IMR-90 (cell line): ENCODE results near the gene TEDDM1. TPM values are rescaled to one million over a fixed set of nuclear protein-coding genes. Genes with fewer than 3 reads are reported as not detected.

Source experiments
- ATAC-seq: fragments of 200-7000 bp; cut with Tn5 transposase; 2 replicates; pipeline ENCODE4 v1.9.1; 2020; ENCODE audit warnings: low read depth, mild to moderate bottlenecking, moderate library complexity
- BruUV-seq: library from RNA; stranded (reverse); fragments of 400-500 nt; replicated peaks from 2 replicates; lab custom pipeline; 2021; lab: Mats Ljungman, UMichigan
- CTCF ChIA-PET: fragments of 300-600 bp; formaldehyde crosslinking; extraction: SDS; loops from one replicate; lab custom pipeline; 2021; ENCODE audit warnings: antibody characterized with exemption; lab: Yijun Ruan, JAX
- POLR2A ChIA-PET: fragments of 300-600 bp; sonication (Branson Sonifier 250); formaldehyde crosslinking; loops from one replicate; lab custom pipeline; 2022; ENCODE audit warnings: antibody characterized with exemption; ENCODE audit not compliant: unreplicated experiment; lab: Charles Lee
- DNase-seq: peaks from one replicate; pipeline ENCODE4 v3.0.0; 2013
- H2AFZ ChIP-seq: replicated peaks from 2 replicates; pipeline ENCODE3; 2013; ENCODE audit warnings: low read length, mild to moderate bottlenecking; ENCODE audit not compliant: poor library complexity
- H2AK5ac ChIP-seq: 2 replicates; pipeline ENCODE4 v1.6.1; 2013; ENCODE audit warnings: low read depth, low read length, inconsistent platforms
- H2AK9ac ChIP-seq: replicated peaks from 2 replicates; pipeline ENCODE3; 2013; ENCODE audit warnings: mild to moderate bottlenecking, low read depth, low read length, moderate library complexity; ENCODE audit not compliant: poor library complexity
- H2BK120ac ChIP-seq: 2 replicates; pipeline ENCODE4 v1.6.1; 2013; ENCODE audit warnings: low read depth, low read length, inconsistent platforms
- H2BK15ac ChIP-seq: 3 replicates; pipeline ENCODE4 v1.6.1; 2013; ENCODE audit warnings: low read depth, low read length, inconsistent platforms
- H2BK20ac ChIP-seq: 2 replicates; pipeline ENCODE4 v1.6.1; 2013; ENCODE audit warnings: low read depth, mild to moderate bottlenecking, inconsistent platforms, low read length, moderate library complexity
- H2BK5ac ChIP-seq: 2 replicates; pipeline ENCODE4 v1.6.1; 2013; ENCODE audit warnings: mild to moderate bottlenecking, low read depth, low read length, inconsistent platforms; ENCODE audit not compliant: poor library complexity, severe bottlenecking
- H3K14ac ChIP-seq: replicated peaks from 2 replicates; pipeline ENCODE4 v1.6.1; 2013; ENCODE audit warnings: low read depth, low read length, inconsistent platforms
- H3K18ac ChIP-seq: 2 replicates; pipeline ENCODE4 v1.6.1; 2013; ENCODE audit warnings: low read depth, low read length, control low read depth
- H3K23ac ChIP-seq: 2 replicates; pipeline ENCODE4 v1.6.1; 2013; ENCODE audit warnings: low read depth, low read length, inconsistent platforms
- H3K27ac ChIP-seq: 2 replicates; pipeline ENCODE4 v1.5.1; 2013; ENCODE audit warnings: mild to moderate bottlenecking, control low read depth, low read length; ENCODE audit not compliant: insufficient read depth
- H3K27me3 ChIP-seq: 2 replicates; pipeline ENCODE4 v1.6.1; 2013; ENCODE audit warnings: low read length; ENCODE audit not compliant: control insufficient read depth, insufficient read depth
- H3K36me3 ChIP-seq: 2 replicates; pipeline ENCODE4 v1.6.1; 2013; ENCODE audit warnings: low read length, mixed read lengths; ENCODE audit not compliant: control insufficient read depth, insufficient read depth
- H3K4ac ChIP-seq: 2 replicates; pipeline ENCODE4 v1.6.1; 2013; ENCODE audit warnings: low read depth, low read length, inconsistent platforms
- H3K4me1 ChIP-seq: 2 replicates; pipeline ENCODE4 v1.6.1; 2013; ENCODE audit warnings: low read length, mixed read lengths; ENCODE audit not compliant: control insufficient read depth, insufficient read depth
- H3K4me2 ChIP-seq: 2 replicates; pipeline ENCODE4 v1.6.1; 2013; ENCODE audit warnings: low read depth, mild to moderate bottlenecking, control low read depth, low read length, moderate library complexity
- H3K4me3 ChIP-seq: 2 replicates; pipeline ENCODE4 v1.5.1; 2013; ENCODE audit warnings: low read depth, mild to moderate bottlenecking, control low read depth, low read length, moderate library complexity; ENCODE audit not compliant: insufficient read depth
- H3K56ac ChIP-seq: 2 replicates; pipeline ENCODE4 v1.6.1; 2013; ENCODE audit warnings: low read length, inconsistent platforms; ENCODE audit not compliant: insufficient read depth; ENCODE audit errors: extremely low read depth
- H3K79me1 ChIP-seq, 2 experiments: 2 replicates each; pipeline ENCODE4 v1.6.1; 2013; ENCODE audit warnings: low read length in 2 of 2, inconsistent platforms in 1 of 2, low read depth in 1 of 2
- H3K9ac ChIP-seq: 2 replicates; pipeline ENCODE4 v1.6.1; 2013; ENCODE audit warnings: low read depth, low read length, control low read depth
- H3K9me1 ChIP-seq: 2 replicates; pipeline ENCODE4 v1.6.1; 2013; ENCODE audit warnings: low read length, inconsistent platforms; ENCODE audit not compliant: insufficient read depth
- H3K9me3 ChIP-seq: 2 replicates; pipeline ENCODE4 v1.6.1; 2013; ENCODE audit warnings: low read length; ENCODE audit not compliant: control insufficient read depth, insufficient read depth
- H4K20me1 ChIP-seq: 2 replicates; pipeline ENCODE4 v1.6.1; 2013; ENCODE audit warnings: low read length, inconsistent platforms; ENCODE audit not compliant: insufficient read depth
- H4K5ac ChIP-seq: 2 replicates; pipeline ENCODE4 v1.6.1; 2013; ENCODE audit warnings: mild to moderate bottlenecking, low read depth, low read length, control low read depth
- H4K8ac ChIP-seq, 2 experiments: 2 replicates each; pipeline ENCODE4 v1.6.1; 2013; ENCODE audit warnings: low read depth in 2 of 2, low read length in 2 of 2, control low read depth in 1 of 2, inconsistent platforms in 1 of 2
- H4K91ac ChIP-seq: 2 replicates; pipeline ENCODE4 v1.6.1; 2013; ENCODE audit warnings: low read depth, low read length, inconsistent platforms; ENCODE audit not compliant: insufficient read depth
- BHLHE40 ChIP-seq: fragments of 150-350 bp; IDR thresholded peaks from 2 replicates; pipeline ENCODE4 v1.6.1; 2016; ENCODE audit warnings: mild to moderate bottlenecking, low read depth, low read length
- CEBPB ChIP-seq: IDR thresholded peaks from 2 replicates; pipeline ENCODE4 v1.6.1; 2012; ENCODE audit warnings: low read depth, low read length, improper control_type of control experiment
- CHD1 ChIP-seq: IDR thresholded peaks from 2 replicates; pipeline ENCODE4 v1.6.1; 2012; ENCODE audit warnings: low read depth, low read length, improper control_type of control experiment
- MAFK ChIP-seq: IDR thresholded peaks from 2 replicates; pipeline ENCODE4 v1.6.1; 2012; ENCODE audit warnings: low read depth, low read length, improper control_type of control experiment
- MAZ ChIP-seq: IDR thresholded peaks from 2 replicates; pipeline ENCODE4 v1.6.1; 2012; ENCODE audit warnings: low read depth, mild to moderate bottlenecking, low read length, improper control_type of control experiment, moderate library complexity, borderline replicate concordance
- MXI1 ChIP-seq: IDR thresholded peaks from 2 replicates; pipeline ENCODE4 v1.6.1; 2012; ENCODE audit warnings: low read depth, mild to moderate bottlenecking, low read length, moderate library complexity, borderline replicate concordance
- RAD21 ChIP-seq: IDR thresholded peaks from 2 replicates; pipeline ENCODE4 v1.6.1; 2012; ENCODE audit warnings: low read length, improper control_type of control experiment
- SMC3 ChIP-seq: fragments of 150-350 bp; IDR thresholded peaks from 2 replicates; pipeline ENCODE4 v1.6.1; 2016; ENCODE audit warnings: low read depth, mild to moderate bottlenecking, antibody characterized with exemption, low read length, moderate library complexity
- USF2 ChIP-seq: fragments of 150-350 bp; IDR thresholded peaks from 2 replicates; pipeline ENCODE4 v1.6.1; 2017; ENCODE audit warnings: mild to moderate bottlenecking, antibody characterized with exemption, low read length, low read depth
- WGBS, 2 experiments: methylation state at CpG; one replicate each; pipeline versions ENCODE4 v1.1.5 to v1.1.7; 2013; ENCODE audit warnings: missing lambda C conversion rate in 2 of 2; ENCODE audit not compliant: insufficient read length in 1 of 2; ENCODE audit errors: extremely low coverage in 2 of 2; 5-methylcytosine and 5-hydroxymethylcytosine counted together
- dilution Hi-C: fragments of 300-500 bp; cut with HindIII; formaldehyde crosslinking; loops from one replicate; pipeline ENCODE4 v1.14.3; 2018; ENCODE audit warnings: low sequenced_read_pairs; ENCODE audit not compliant: unreplicated experiment
- in situ Hi-C: fragments of 300-500 bp; cut with MboI; formaldehyde crosslinking; loops from 3 replicates; pipeline ENCODE4 v1.14.3; 2019; ENCODE audit warnings: low sequenced_read_pairs, inconsistent platforms, mixed read lengths
- intact Hi-C: fragments of 100-400 bp; cut with micrococcal nuclease; formaldehyde crosslinking; loops from 2 replicates; pipeline ENCODE4 v1.10.0; 2022
- polyA plus RNA-seq, 3 experiments: library from polyadenylated mRNA; depleted of rRNA; stranded (reverse); fragments of >200 nt; gene quantifications; 2 replicates each; pipeline ENCODE4 v1.2.3, GENCODE V29; 2012; ENCODE audit warnings: low replicate concordance in 1 of 3
- total RNA-seq: library from RNA; depleted of rRNA; stranded (reverse); fragments of >200 nt; gene quantifications from 2 replicates; pipeline ENCODE4 v1.2.3, GENCODE V29; 2012

TEDDM1 gene
- total and polyA plus RNA-seq, 2 of the 4 experiments (the other 2 are of a cell fraction): not detected

DNA sequence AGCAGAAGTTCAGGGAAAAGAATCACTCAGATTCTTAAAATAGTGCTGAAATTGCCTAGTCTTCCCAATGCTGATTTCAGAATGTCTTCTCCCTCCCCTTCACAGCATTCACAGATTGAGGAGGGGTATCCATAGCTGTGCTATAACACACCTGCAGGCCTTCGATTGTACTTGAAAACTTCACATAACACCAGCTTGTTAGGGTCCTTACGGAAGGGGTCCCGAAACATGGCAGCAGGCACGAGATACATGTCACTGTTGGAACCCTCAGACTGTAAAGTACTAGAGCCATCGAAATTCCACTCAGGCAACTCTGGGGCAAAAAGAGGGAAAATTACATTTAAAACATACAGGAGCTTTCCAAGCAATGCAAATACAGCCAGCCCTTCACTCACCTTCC is 13.5 kb downstream of the TEDDM1 start:
- peaks cover 52% of the 10 kb centered on the region for H3K36me3 ChIP-seq
- no peak overlapping the region for H3K18ac ChIP-seq
- H4K91ac ChIP-seq: no peak overlapping the region
- no peaks in the 10 kb centered on the region for H3K9me3 ChIP-seq
- no peaks in the 10 kb centered on the region for H3K27me3 ChIP-seq
- no peak overlapping the region for H3K4me2 ChIP-seq
- no peak overlapping the region for H3K23ac ChIP-seq
- no peak overlapping the region for H3K14ac ChIP-seq
- no peak overlapping the region for H3K27ac ChIP-seq
- no peak overlapping the region for H2BK15ac ChIP-seq
- no peak overlapping the region for H2BK20ac ChIP-seq
- H3K9ac ChIP-seq: no peak overlapping the region
- intact Hi-C loops (no loop called here), in situ Hi-C loops (no loop called here), dilution Hi-C loops (no loop called here)
- H2AK5ac ChIP-seq: no peak overlapping the region
- ATAC-seq (no peak), DNase-seq (no peak)
- H3K4me3 ChIP-seq: no peak overlapping the region
- peaks cover 8 to 32% of the 10 kb centered on the region in 2 experiments for H3K79me1 ChIP-seq
- H3K56ac ChIP-seq: no peak overlapping the region
- no peak overlapping the region for H2BK120ac ChIP-seq
- H3K9me1 ChIP-seq: peaks cover 13% of the 10 kb centered on the region; the same call in 1 of the 2 replicates
- H2AK9ac ChIP-seq: no peak overlapping the region
- H2BK5ac ChIP-seq: no peak overlapping the region
- H3K4me1 ChIP-seq: no peaks in the 10 kb centered on the region; the same call in none of the 2 replicates
- H4K8ac ChIP-seq: no peak overlapping the region
- TF ChIP-seq SMC3 (no peak), CHD1 (no peak), RAD21 (no peak), USF2 (no peak), BHLHE40 (no peak), CEBPB (no peak), MXI1 (no peak), MAZ (no peak), MAFK (no peak)
- no CpG with 5 or more reads among the region's 5 CpGs for WGBS, 2 experiments
- no TSS peak for BruUV-seq
- POLR2A ChIA-PET: no interaction called here
- H4K20me1 ChIP-seq: peaks cover 27% of the 10 kb centered on the region
- CTCF ChIA-PET: interaction anchor here (1.2 kb wide), 1 partner anchor 244 kb away, joined by 4 read pairs; no protein-coding TSS in a partner anchor
- H3K4ac ChIP-seq: no peak overlapping the region
- no peak overlapping the region for H4K5ac ChIP-seq
- no peak overlapping the region for H2AFZ ChIP-seq
